Activated gamma-delta T cell treated with Interleukin-2 at 50 U/mL for 16 hours (primary cell): ENCODE results near the gene MRPL21.
"Not testable (repeated sequence)": the region's sequence is repeated elsewhere in the genome, so short reads cannot be mapped to it uniquely, and the experiment has no call there.

Experiments
- DNase-seq: peaks from one replicate; pipeline ENCODE4 v3.0.0-alpha.2; 2020

Gene MRPL21

GRCh38 chr11:68863553-68864265, 39.9 kb downstream of the MRPL21 start:
- DNase-seq: no peak

- DNase-seq: no peak
Observed at GRCh38 chr11:68862421-68862820, 41.2 kb downstream of the MRPL21 start.

- no peak for DNase-seq
Observed at GRCh38 chr11:68859123-68859522, 44.5 kb downstream of the MRPL21 start.

- no peak for DNase-seq
Observed at GRCh38 chr11:68857037-68857586, 46.5 kb downstream of the MRPL21 start.

- DNase-seq: not testable (repeated sequence)
Observed at GRCh38 chr11:68856425-68857030, 47.1 kb downstream of the MRPL21 start.

- DNase-seq: peak; percentile 31
Observed at GRCh38 chr11:68855205-68855981, 48.2 kb downstream of the MRPL21 start.

GRCh38 chr11:68854273-68854958, 49.2 kb downstream of the MRPL21 start:
- no peak for DNase-seq

GRCh38 chr11:68852628-68853027, 51.0 kb downstream of the MRPL21 start:
- no peak for DNase-seq

GRCh38 chr11:68848429-68848828, 55.2 kb downstream of the MRPL21 start:
- no peak for DNase-seq

GRCh38 chr11:68847395-68847794, 56.2 kb downstream of the MRPL21 start:
- no peak for DNase-seq

GRCh38 chr11:68845351-68846002, 58.2 kb downstream of the MRPL21 start:
- DNase-seq: no peak

- DNase-seq: no peak
Observed at GRCh38 chr11:68844801-68845200, 58.8 kb downstream of the MRPL21 start.

GRCh38 chr11:68844376-68844775, 59.3 kb downstream of the MRPL21 start:
- no peak for DNase-seq

- peak; percentile 71 for DNase-seq
Observed at GRCh38 chr11:68843703-68844312, 59.8 kb downstream of the MRPL21 start.

GRCh38 chr11:68843052-68843561, 60.5 kb downstream of the MRPL21 start:
- DNase-seq: peak; percentile 33

- DNase-seq: no peak
Observed at GRCh38 chr11:68842427-68843051, 61.1 kb downstream of the MRPL21 start.

GRCh38 chr11:68841718-68842426, 61.8 kb downstream of the MRPL21 start, which contains the start of gene CPT1A:
TSS of gene CPT1A (minus strand) at chr11:68841916. CDS start at chr11:68815474, 26,442 bp downstream.
- DNase-seq: peak; percentile 61
